Measurements from ENCODE around the gene OMP.

The OMP gene

GRCh38 chr11:77068457-77069335, 33.9 kb upstream of the OMP start:
- no peak overlapping the region for H3K4me3 ChIP-seq (ENCODE audit: low read length)
- no peak for DNase-seq (ENCODE audit: low read depth, low spot score)

- no peak overlapping the region for H3K4me3 ChIP-seq (ENCODE audit: low read length)
- DNase-seq (ENCODE audit: low read depth, low spot score), result no peak
Measured at GRCh38 chr11:77069336-77069968, 33.2 kb upstream of the OMP start.

- DNase-seq (ENCODE audit: low read depth, low spot score), result no peak
- H3K4me3 ChIP-seq (ENCODE audit: low read length), result no peak overlapping the region
Measured at GRCh38 chr11:77069969-77070582, 32.6 kb upstream of the OMP start.

- no peak overlapping the region for H3K4me3 ChIP-seq (ENCODE audit: low read length)
- no peak for DNase-seq (ENCODE audit: low read depth, low spot score)
Measured at GRCh38 chr11:77071077-77071476, 31.6 kb upstream of the OMP start.

- no peak overlapping the region for H3K4me3 ChIP-seq (ENCODE audit: low read length)
- DNase-seq (ENCODE audit: low read depth, low spot score), result no peak
Measured at GRCh38 chr11:77071671-77072605, 30.7 kb upstream of the OMP start.

- H3K4me3 ChIP-seq (ENCODE audit: low read length), result no peak overlapping the region
- DNase-seq (ENCODE audit: low read depth, low spot score), result no peak
Measured at GRCh38 chr11:77072851-77073327, 29.8 kb upstream of the OMP start.

GRCh38 chr11:77073328-77074001, 29.2 kb upstream of the OMP start:
- H3K4me3 ChIP-seq (ENCODE audit: low read length), result no peak overlapping the region

GRCh38 chr11:77074205-77074604, 28.4 kb upstream of the OMP start:
- H3K4me3 ChIP-seq (ENCODE audit: low read length), result no peak overlapping the region
- DNase-seq (ENCODE audit: low read depth, low spot score), result no peak

More at GRCh38 chr11:77073328-77074001, 29.2 kb upstream of the OMP start:
- no peak for DNase-seq (ENCODE audit: low read depth, low spot score)

- H3K4me3 ChIP-seq (ENCODE audit: low read length), result no peak overlapping the region
- DNase-seq (ENCODE audit: low read depth, low spot score), result no peak
Measured at GRCh38 chr11:77074626-77075221, 27.9 kb upstream of the OMP start.

GRCh38 chr11:77075425-77075905, 27.2 kb upstream of the OMP start:
- no peak for DNase-seq (ENCODE audit: low read depth, low spot score)

GRCh38 chr11:77079666-77080065, 23.0 kb upstream of the OMP start:
- no peak for DNase-seq (ENCODE audit: low read depth, low spot score)
- H3K4me3 ChIP-seq (ENCODE audit: low read length), result no peak overlapping the region

More at GRCh38 chr11:77075425-77075905, 27.2 kb upstream of the OMP start:
- H3K4me3 ChIP-seq (ENCODE audit: low read length), result no peak overlapping the region

- no peak overlapping the region for H3K4me3 ChIP-seq (ENCODE audit: low read length)
- no peak for DNase-seq (ENCODE audit: low read depth, low spot score)
Measured at GRCh38 chr11:77080643-77081210, 21.9 kb upstream of the OMP start.

- no peak overlapping the region for H3K4me3 ChIP-seq (ENCODE audit: low read length)
- no peak for DNase-seq (ENCODE audit: low read depth, low spot score)
Measured at GRCh38 chr11:77081381-77081851, 21.2 kb upstream of the OMP start.

GRCh38 chr11:77081976-77082836, 20.4 kb upstream of the OMP start:
- DNase-seq (ENCODE audit: low read depth, low spot score), result no peak
- H3K4me3 ChIP-seq (ENCODE audit: low read length), result no peak overlapping the region

- no peak overlapping the region for H3K4me3 ChIP-seq (ENCODE audit: low read length)
- DNase-seq (ENCODE audit: low read depth, low spot score), result no peak
Measured at GRCh38 chr11:77082838-77083565, 19.6 kb upstream of the OMP start.

Data from Jurkat, Clone E6-1 (cell line).